ENCODE results near the gene TBCCD1.

Gene TBCCD1, protein sequence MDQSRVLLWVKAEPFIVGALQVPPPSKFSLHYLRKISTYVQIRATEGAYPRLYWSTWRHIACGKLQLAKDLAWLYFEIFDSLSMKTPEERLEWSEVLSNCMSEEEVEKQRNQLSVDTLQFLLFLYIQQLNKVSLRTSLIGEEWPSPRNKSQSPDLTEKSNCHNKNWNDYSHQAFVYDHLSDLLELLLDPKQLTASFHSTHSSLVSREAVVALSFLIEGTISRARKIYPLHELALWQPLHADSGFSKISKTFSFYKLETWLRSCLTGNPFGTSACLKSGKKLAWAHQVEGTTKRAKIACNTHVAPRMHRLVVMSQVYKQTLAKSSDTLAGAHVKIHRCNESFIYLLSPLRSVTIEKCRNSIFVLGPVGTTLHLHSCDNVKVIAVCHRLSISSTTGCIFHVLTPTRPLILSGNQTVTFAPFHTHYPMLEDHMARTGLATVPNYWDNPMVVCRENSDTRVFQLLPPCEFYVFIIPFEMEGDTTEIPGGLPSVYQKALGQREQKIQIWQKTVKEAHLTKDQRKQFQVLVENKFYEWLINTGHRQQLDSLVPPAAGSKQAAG

DNA sequence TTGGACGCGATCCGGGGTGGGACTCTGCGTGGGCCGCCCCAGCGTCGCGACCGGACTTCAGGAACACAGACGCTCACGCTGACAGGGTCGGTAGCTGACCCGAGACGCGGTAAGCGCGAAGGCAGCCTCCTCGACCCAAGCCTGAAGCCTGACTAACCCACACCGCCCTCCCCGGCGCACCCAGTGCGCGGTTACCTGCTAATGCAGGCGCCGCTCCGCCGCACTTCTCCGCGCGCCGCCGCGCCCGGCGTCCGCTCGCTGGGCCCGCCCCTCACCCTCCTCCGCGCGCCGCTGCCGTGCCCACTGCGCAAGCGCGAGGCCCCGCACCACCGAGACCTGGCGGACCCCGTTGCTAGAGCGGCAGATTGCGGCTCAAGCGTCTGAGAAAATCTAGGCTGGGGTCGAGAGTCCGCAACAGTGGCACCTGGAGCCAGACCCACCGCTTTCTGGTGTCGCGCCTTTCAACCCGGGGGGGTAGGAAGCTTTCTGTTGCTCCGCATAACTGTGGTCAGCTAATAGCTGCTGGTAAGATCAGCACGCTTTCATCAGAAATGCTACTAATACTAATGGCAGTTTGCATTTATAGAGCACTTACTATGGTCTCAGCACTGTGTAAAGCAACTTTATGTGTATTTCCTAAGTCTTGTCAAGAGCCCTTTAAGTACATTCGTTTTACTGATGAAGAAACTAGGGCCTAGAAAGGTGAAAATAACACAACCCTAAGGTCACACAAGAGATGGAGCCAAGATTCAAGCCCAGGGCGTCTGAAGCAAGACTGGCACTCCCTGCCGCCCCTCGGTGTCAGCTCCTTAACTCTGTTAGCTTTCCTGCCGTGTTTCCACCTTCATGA is at the start of gene TBCCD1:
TSS of gene TBCCD1 (minus strand) at position 268 of the 850 bp plus-strand sequence. CDS start 3,010 bp downstream, outside the sequence.
- DNase-seq = peak; percentile 100

- no peak for DNase-seq
These were observed 49.1 kb upstream of the TBCCD1 start for GRCh38 chr3:186616299-186616617.

- peak; percentile 88 for DNase-seq
These were observed 47.7 kb upstream of the TBCCD1 start for GRCh38 chr3:186614597-186615483.

DNA sequence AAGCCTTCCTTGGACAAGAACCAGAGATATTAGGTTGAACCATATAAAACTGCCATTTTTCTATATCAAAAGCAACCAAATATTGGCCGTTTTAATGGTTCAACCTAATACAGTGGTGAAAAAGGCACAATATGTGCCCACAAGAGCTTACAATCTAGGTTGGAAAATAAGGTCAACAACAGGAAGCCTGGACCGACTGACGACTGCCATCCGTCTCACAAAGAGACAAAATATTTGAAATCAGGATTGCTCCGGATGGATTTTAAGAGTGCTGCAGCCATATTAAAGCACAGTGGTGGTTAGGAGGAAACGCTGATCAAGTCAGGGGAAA is 47.1 kb upstream of the TBCCD1 start:
- DNase-seq = no peak

DNA sequence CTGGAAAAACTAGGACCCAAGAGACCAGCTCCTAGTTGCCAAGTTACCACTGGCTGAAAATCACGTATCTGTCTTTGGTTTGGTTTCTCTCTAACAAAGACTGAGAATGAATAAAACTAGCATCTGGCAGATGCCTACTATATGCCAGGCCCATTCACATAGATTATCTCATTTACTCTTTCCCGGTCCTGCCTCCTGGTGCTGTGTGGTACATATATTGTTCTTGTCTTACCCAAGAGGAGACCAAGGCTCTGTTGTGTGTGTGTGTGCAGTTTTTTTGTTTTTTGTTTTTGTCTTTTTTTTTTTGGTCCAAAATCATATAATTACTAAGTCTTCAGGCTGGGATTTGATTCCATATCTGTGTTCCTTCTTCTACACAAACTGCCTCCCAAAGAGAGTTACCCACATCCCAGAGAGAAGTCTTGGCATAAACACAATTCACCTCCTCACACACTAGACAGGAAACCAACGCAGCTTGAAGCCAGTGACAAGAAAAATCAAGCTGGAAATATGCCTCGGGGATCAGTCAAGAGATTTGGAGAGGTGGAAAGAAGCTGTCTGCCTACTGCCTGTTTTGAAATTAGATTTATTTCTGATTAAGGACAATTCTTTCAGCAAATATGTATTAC is 46.6 kb upstream of the TBCCD1 start:
- no peak for DNase-seq

- no peak for DNase-seq
These were observed 45.8 kb upstream of the TBCCD1 start, which contains the start of gene AHSG for GRCh38 chr3:186612721-186613636. Gene AHSG (plus strand): TSS chr3:186613060. CDS start chr3:186613142, 82 bp downstream.

DNA sequence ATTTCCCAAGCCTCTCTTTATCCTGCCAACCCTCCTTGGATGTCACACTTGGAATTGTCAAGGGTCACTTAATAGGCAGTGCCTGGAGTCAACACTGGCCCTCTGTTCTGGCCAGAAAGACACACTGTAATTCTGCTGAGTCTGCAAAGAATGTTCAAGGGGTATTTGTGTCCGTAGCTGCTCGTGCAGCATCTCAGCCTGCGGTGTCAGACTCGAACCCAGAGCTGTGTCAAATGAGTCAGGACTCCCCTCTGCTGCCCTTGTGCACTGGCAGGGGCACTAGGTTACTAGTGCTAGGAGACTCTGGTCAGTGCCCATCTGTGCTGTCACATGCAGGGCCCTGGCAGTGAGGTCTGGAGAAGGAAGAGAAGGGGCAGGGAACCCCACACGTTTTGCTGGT is 44.9 kb upstream of the TBCCD1 start:
- DNase-seq = no peak

DNA sequence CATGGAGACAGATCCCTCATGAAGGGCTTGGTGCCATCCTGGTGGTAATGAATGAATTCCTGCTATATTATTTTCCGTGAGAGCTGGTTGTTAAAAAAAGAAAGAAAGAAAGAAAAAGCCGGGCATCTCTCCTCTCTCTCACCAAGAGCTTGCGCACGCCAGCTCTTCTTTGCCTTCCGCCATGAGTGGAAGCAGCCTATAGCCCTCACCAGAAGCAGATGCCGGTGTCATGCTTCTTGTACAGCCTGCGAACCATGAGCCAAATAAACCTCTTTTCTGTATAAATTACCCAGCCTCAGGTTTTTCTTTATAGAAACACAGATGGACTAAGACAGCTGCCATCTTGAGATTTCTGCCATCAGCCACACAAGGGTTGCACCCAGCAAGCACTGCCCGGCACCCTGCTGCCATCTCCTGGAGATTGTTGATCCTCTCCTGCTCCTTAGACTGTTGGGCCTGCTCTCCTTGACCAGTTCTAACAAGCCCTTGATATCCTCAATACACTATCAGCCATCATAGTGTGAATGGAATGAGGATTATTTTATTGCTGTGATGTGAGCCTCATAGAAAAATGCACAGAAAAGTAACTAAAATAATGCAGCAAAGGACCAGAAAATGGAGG is 42.2 kb upstream of the TBCCD1 start:
- DNase-seq = no peak

DNA sequence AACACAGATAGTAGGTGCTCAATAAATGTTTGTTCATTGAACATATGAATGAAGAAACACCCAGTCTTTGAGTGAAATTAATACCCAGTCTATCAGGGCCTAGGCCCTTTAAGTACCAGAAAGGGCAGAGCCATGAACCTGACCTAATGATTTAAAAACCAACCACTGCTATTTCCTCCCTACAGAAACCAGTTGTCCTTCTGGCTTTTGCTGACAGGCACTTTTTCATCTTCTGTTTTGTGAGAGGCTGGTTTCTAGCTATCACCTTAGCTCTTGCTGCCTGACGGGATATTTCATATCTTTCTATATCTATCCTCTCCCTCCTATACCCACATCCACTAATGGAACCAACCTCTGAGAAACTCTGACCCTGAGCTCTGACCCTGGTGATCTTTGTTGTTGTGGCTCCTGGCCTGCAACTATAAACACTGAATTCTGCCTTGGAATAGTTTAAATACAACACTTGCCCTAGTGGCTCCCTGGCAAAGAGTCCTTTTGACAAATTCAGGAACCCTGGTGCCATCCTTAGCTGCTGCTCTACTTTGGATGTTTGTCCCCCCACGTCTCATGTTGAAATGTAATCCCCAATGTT is 41.6 kb upstream of the TBCCD1 start:
- no peak for DNase-seq

- DNase-seq = no peak
These were observed 38.7 kb upstream of the TBCCD1 start for GRCh38 chr3:186605561-186606545.

DNA sequence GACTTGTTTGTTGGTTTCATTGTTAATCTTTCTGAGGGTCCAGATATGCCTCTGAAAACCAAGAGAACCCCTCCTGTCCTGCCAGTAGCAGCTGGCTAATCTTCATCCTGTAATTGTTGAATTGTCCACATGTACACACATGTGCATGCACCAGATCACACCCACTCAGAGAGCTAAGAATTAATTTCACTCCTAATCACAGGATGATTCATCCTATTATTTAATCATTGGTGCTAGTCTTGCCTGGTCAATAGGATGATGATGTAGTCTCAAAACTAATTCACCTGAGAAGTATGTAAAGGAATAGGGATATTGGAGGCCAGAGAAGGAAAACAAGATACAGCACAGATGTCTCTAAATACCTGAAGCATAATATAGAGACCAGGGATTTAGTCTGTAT is 37.9 kb upstream of the TBCCD1 start:
- no peak for DNase-seq

GRCh38 chr3:186603159-186603558 is 36.0 kb upstream of the TBCCD1 start:
- no peak for DNase-seq

DNA sequence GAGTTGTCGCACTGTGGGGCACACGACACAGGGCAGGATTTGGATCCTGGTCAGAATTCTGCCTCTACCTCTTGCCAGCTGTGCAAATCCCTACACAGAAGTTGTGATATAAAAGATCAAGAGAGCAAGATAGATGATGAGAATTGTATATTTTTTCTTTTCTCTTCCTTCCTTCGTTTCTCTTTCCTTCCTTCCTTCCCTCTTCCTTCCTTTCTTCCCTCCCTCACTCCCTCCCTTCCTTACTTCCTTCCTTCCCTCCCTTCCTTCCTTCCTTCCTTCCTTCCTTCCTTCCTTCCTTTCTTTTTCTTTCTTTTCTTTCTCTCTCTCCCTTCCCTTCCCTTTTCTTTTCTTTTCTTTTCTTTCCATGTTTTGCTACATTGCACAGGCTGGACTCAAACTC is 33.8 kb upstream of the TBCCD1 start:
- DNase-seq = no peak

DNA sequence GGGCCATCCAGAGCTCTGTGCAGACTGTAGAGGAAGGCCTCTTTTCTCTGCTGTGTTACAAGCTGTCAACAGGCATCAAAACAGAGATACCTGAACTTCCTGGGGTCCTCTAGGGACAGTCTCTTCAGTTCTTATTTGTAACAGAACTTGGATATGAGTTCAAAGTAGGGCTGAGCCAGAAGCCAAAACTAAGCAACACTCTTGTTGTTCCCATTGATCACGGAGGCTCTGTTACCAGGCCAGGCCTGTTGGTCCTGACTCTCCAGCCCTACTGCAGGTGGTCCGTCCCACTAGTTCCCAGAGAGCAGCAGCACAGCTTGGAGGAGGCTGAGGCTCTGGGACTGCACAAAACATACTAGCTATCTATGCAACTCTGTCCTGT is 32.6 kb upstream of the TBCCD1 start:
- no peak for DNase-seq

GRCh38 chr3:186599142-186599784 is 32.1 kb upstream of the TBCCD1 start:
- DNase-seq = no peak

GRCh38 chr3:186598794-186599141 is 31.6 kb upstream of the TBCCD1 start:
- no peak for DNase-seq

DNA sequence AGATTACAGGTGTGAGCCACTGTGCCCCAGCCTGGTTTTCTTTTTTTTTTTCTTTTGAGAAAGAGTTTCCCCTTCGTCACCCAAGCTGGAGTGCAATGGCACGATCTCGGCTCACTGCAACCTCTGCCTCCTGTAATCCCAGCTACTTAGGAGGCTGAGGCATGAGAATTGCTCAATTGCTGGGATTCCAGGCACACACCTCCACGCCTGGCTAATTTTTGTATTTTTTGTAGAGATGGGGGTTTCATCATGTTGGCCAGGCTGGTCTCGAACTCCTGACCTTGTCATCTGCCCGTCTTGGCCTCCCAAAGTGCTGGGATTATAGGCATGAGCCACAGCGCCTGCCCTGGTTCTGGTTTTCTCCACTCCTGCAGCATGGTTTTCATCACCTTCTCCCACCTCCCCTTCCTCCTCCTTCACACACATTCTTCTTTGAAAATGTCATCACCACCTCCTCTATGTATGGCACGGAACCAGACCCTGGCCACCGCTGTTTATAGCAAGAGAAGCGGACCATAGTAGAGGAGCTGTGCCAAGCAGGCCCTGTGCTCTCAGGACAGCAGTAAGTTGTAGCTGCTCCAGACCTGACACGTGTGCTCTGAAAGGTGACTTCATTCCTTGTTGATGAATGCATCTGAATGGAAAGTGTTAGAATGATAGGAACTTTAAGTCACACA is 31.1 kb upstream of the TBCCD1 start:
- no peak for DNase-seq
